ENCODE data around the gene ITGA2.

Gene ITGA2

DNA sequence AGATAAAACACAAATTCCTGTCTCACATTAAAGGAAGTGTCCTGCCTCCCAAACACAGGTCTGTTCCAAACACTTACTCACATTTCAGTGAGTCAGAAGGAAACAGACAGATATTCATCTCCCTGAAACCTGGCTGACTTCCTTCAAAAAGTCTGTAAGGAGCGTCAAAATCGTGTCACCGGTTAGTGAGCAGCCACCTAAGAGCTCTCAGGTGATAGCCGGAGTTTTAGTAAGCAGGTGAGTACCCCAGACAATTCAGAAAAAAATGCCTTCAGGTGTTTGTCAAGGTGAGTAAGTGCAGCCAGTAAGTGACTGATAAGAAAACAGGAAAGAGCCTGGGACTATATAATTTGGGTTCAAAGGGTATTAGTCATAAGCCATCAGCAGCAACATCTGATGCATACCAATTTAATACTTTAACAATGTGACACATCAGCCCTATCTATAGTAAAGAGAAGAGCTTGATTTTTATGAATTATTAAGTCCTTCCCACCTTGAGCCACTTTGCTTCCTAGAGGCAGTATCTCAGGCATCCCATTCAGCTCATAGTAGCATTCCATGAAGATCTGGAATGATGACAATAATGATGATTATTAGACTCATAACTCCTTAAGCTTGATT, 1.3 kb upstream of the ITGA2 start:
- Histone ChIP-seq H3K27ac (peak overlapping the region in 6 of 21 experiments; percentile 39 to 83 (median 80)), H3K4me3 (no peak overlapping the region)

DNA sequence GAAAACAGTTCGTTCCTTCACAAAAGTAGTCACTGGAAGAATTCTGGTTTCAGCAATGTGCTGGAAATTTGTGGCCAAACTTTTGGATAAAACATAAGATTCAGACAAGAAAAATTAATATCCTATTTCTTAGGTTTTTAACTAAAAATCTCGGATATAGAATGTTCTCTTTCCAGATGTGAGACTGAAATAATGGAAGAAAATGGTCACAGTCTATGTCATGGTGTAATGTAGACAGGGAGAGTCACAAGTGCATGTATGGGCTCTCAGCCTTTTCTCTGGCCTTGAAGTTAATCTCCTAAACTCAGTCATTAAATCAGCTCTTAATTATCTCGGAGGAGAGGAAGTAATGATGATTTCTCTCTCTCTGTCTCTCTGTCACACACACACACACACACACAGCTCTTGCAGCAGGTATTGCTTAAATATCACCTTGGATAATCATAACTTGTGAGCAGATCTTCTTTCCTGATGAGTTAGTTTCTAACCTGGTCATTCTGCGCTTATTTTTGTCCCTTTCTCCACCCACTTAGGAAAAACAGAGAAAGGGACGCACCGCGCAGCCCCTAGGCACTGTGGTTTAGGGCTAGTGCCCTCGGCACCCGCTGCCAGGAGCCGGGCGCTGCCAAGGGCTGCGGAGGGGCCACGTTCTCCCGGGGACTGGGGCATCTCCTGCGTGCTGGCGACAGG, 672 bp upstream of the ITGA2 start:
- Histone ChIP-seq H3K27ac (peak overlapping the region in 19 of 21 experiments; percentile 30 to 83 (median 70)), H3K4me3 (peak overlapping the region; percentile 55 to 73 (median 62))

DNA sequence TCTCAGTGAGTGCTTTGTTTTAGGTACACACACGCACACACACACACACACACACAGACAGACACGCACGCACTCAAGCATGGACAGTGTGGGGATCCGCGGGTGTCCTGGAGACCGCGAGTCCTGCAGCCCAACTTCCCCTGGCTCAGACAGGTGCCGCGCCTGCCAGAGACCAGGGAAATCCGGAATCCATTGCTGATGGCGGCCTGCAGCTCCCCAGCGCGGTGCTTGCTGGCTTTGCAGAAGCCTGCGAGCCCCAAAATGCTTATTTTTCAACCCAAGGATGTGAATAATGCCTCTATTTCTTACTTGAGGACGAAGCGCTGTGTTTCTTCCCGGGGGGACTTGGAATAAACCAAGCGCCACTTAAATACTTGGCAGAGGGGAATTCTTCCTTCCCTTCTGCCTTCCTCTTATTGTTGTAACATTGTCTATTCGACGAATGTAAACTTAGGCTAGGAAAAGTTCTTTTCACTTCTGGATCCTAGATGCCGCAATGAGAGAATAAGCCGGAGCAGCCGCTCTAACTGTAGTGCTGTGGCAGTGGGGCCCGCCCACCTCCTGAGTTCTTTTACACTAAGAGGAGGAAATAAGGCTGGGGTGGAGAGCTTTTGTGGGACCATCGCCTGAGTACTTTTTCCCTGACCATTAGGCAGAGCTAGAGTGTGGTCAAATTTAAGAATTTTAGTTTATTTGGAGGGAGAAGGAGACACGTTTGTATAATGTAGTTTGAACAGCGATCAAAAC, 802 bp downstream of the ITGA2 start:
- peak overlapping the region in 20 of 21 experiments; percentile 30 to 83 (median 68) for H3K27ac ChIP-seq
- peak overlapping the region; percentile 55 to 73 (median 62) for H3K4me3 ChIP-seq

DNA sequence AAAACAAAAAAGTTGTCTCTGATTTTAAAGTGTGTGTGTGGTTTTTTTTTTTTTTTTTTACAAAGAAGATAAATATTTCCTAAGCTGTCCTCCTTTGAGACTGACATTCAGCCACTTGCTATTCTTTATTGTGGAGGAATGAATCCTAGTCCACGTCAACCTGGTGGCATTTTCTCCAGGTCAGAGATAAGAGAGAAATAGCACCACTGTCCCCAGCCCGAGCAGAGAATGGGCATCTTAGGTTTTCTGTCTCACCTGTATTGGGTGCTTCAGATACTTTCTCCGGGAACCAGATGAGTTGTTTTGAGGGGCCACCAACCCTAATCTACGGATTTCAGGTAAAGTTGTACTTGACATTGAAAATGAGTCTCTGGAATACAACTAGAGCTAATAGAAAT, 1.4 kb downstream of the ITGA2 start:
- peak overlapping the region; percentile 55 to 73 (median 62) for H3K4me3 ChIP-seq
- H3K27ac ChIP-seq, result peak overlapping the region in 10 of 21 experiments; percentile 32 to 83 (median 74)

DNA sequence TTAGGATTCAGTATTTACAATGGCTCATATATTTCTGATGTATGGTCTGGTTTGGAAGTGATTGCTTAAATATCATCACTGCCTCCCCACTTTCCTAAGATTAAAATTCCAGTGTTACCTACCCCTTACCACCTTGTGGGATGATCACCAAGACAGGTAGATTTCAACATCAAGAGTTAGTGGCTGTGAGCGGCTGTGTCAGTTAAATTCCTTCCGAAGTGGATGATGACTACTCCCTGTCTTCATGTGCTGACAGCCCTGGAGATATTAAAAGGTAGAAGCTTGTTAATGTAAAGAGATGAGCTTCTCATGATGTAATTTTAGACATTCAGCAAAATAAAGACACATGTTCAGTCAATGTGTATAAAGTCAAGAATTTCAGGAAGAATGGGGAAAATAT, 4.2 kb downstream of the ITGA2 start:
- H3K4me3 ChIP-seq, result no peak overlapping the region
- H3K27ac ChIP-seq, result peak overlapping the region in 1 of 21 experiments; percentile 12

DNA sequence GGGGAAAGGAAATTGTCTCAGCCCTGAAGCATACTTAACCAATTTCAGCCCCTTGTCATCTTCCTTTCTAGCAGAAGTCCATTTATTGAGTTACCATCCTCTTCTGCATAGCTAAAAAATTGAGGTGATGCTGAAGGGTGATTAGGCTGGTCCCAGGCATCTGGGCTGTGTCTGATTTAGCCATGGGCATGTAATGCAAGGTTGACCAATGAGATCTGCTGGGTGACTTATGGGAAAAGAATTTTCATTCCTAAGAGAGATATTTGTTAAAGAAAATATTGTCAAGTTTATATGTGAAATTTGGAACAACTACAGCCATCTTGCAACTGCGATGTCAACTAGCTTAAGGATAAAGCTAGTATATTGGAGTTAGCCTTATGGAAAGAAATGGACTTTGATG, 5.1 kb downstream of the ITGA2 start:
- H3K4me3 ChIP-seq, result no peak overlapping the region
- H3K27ac ChIP-seq, result no peak overlapping the region

DNA sequence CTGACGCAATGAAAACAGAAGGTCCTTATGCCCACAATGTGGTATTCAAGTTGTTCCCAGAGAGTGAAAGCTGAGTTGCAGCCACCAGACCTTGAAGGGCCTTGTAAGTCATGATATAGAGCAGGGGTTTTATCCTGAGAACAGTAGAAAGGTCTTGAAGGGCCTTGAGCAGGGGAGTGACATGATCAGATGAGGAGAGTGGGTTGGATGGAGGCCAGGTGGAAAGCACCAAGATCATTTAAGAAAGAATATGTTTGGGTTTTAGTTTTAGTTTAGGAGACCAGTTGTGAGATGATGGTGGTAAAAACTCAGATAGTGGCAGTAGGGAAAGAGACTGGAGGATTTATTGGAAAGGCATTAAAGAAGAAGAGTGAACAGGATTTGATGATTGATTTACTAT, 5.9 kb downstream of the ITGA2 start:
- Histone ChIP-seq H3K4me3 (no peak overlapping the region), H3K27ac (no peak overlapping the region)

DNA sequence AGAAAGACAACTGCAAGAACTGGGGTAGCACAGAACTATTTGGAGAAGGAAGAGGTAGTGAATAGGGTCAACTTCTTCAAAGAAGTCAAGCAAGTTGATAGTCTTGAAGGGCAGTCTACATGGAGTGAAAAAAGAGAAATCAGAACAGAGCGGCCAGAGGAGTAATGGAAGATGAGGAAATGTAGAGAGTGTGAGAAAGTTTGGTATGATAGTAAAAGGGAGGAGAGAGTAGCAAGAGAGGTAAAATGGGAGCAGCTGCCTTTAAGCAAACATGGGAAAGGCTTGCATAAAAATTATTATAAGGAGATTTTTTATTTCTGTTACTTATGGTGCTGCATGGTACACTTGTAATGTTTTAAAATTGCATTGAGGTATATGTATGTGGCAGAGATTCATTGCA, 6.8 kb downstream of the ITGA2 start:
- Histone ChIP-seq H3K4me3 (no peak overlapping the region), H3K27ac (peak overlapping the region in 1 of 21 experiments; percentile 3)

DNA sequence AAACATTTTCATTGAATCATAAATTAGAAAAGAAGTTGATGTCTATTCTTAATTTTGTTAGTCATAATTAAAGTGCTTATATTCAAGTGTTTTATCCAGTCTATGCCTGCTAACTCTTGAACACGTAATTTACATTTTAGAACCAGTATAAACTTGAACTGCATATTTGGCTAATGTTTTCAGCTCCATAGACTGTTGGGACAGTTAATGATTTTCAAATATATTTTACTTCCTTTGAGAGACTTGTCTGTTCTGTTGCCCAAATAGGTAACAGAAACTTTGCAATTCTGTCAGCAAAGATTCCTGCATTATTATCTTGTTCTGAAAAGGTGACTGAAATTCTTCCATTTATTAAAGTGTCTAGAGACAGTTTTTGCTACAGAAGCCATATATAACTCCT, 7.8 kb downstream of the ITGA2 start:
- peak overlapping the region in 4 of 21 experiments; percentile 7 to 43 (median 18) for H3K27ac ChIP-seq

DNA sequence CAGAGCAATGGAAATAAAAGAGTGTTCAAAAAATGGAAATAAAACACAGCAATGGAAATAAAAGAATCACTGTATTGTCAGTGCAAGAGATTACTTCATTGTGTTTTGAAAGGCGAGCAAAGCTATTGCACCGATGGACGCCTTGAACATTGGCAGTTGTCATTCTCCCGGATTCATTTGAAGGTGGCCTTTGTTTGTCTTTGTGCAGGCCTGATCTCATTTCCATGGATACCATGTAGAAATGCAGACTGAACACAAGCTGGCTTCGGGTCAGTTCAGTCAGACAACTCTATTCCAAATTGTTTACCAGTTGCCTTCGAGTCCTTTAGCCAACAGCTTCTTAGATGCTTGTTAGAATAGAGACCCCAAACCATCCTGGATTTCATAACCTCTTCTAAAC, 8.3 kb downstream of the ITGA2 start:
- H3K27ac ChIP-seq, result peak overlapping the region in 4 of 21 experiments; percentile 7 to 43 (median 18)
- no peak overlapping the region for H3K4me3 ChIP-seq

More for the DNA sequence above, 7.8 kb downstream of the ITGA2 start:
- no peak overlapping the region for H3K4me3 ChIP-seq

DNA sequence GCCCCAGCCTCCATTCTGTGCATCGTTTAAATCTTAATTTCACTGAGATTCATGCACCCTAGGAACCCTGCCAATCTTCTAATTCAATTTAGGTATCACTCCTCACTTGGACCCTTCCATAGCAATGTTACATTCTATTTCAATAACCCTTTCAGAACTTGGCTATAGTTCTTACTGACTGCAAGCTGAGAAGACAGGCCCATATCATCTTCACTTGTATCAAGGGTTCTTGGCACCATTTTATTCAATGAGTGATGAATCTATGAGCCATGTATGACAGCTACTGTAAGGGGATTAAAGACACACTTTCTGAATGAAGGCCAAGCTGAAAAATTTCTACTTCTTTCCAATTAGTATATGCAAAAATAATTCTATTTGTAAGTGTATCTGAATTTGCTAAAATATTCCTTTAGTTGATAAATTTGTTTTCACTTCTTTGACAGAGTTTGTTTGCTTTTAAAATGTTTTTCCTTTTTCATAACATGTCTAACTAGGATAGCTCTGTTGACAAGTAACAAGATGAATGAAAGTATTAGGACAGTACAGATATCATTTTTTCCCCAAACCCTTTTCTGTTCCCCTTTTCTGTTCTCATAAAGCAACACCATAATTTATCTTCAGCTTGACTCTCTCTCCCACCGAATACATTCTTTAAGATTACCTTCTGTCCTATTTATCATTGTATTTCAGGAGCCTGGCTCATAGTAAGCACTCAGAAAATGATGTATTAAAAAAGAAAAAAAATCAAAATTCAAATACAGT, 9.6 kb downstream of the ITGA2 start:
- peak overlapping the region in 1 of 21 experiments; percentile 16 for H3K27ac ChIP-seq
- H3K4me3 ChIP-seq, result no peak overlapping the region

DNA sequence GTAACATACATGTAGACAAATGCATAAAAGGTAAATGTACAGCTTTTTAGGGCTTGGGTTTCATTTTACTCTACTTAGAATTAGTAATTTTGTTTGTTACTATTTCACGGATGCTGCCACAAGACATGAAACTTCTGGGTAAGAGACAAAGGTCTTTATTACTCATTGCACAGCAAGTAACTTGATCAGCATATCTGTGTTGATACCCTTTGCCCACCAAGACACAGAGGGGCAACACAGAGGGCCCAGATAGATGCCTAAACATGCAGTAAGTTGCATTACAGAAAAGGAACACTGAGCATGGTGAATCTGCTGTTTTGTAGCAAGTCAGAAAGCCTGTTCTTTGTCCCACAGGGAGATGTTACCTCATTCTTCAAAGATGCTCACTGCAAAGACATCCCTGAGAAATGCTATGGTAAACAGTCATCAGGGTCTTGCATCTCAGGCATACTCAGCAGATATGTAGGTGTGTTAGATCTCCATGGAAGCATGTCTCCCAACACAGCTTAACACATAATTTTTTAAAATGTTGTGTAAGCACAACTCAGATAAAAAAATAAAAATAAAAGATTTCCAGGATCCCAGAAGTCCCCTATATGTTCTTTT, 10.3 kb downstream of the ITGA2 start:
- Histone ChIP-seq H3K27ac (no peak overlapping the region), H3K4me3 (no peak overlapping the region)

DNA sequence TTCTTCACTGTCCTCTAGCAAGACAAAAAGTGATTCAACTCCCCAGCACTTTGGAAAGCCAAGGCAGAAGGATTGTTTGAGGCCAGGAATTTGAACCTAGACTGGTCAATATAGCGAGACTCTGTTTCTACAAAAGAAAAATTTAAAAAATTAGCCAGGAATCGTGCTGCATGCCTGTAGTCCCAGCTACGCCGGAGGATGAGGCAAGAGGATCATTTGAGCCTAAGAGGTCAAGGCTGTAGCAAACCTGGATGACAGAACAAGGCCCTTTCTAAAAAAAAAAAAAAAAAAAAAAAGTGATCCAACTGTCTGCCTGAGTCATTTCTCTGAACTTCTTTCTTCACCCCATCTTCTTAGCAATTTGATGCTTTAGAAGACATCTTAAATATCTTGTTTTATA, 12.4 kb downstream of the ITGA2 start:
- H3K4me3 ChIP-seq, result no peak overlapping the region
- no peak overlapping the region for H3K27ac ChIP-seq

DNA sequence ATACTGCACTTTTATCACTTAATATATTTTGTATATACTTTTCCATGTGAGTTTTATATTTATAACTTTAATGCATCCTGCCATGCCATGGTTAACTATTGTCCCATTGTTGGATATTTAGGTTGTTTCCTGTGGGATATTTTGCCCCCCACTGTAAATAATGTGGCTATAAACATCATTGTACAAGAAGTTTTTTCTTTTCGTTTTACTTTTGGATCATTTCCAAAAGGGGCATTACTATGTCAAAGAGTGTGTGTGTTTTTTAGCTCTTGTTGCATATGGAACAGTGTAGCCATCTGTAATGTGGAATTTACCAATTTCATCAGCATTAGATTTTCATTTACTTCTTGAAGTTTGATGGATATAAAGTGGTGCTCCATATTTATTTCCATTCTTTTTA, 13.3 kb downstream of the ITGA2 start:
- H3K27ac ChIP-seq, result no peak overlapping the region
- no peak overlapping the region for H3K4me3 ChIP-seq

DNA sequence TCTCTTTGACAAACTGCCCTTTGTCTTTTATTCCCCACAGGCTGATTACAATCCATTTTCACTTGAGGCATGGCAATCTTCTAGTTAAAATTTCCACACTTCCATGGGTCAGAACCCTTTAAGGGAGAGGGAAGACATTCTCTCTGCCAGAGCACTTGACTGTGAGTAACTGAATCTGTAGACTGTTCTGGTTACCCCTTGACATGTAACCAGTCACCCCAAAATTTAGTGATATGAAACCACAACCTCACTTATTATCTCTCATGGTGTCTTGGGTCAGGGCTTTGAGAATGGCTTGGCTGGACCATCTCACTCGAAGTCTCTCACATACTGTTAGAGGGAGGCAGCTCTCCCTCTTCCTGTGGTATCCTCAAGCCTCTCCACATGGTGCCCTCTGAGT, 14.0 kb downstream of the ITGA2 start:
- no peak overlapping the region for H3K4me3 ChIP-seq
- H3K27ac ChIP-seq, result no peak overlapping the region

DNA sequence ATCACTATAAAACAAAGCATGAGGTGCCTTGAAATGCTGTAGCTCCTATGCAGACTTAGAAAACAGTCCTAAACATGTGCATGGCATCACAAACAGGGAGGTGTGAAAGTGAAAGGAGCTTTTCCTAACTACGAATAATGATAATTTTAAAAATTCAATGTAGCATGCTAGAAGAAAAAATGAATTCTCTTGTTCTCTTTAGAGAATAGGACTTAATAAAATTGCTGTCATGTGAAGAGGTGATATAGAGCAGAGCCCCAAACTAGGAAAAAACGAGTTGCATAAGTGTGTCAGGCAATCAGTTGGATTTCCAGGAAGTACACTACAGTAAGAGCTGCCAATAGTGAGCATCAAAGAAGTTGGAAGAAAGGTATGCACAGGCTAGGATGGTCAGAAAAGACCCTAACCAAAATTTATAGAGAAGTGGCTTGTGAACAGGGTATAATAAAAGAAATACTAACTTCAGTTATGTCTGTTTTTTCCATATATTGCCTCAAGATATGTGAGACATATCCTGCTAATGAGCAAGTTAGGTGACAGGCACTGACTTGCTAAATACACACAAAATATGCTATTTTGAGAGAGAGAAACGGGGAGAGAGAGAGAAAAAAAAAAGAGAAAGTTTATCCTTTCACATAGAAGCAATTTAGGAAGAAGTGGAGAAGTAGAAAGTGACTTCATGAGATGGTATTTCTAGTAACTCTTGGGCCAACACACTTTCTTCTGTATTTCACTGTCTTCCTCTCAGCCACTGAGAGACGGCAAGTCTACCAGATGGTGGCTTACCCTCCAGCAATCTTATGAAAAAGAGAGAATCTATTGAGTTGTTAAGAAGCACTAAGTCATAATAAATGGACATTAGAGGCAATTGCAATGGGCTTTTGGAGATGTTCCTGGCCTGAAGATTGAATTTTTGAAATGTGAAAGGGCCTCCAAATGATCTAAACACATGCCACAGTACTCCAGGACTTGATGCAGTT, 18.0 kb downstream of the ITGA2 start:
- H3K27ac ChIP-seq, result peak overlapping the region in 5 of 21 experiments; percentile 0 to 43 (median 3)
- H3K4me3 ChIP-seq, result no peak overlapping the region

DNA sequence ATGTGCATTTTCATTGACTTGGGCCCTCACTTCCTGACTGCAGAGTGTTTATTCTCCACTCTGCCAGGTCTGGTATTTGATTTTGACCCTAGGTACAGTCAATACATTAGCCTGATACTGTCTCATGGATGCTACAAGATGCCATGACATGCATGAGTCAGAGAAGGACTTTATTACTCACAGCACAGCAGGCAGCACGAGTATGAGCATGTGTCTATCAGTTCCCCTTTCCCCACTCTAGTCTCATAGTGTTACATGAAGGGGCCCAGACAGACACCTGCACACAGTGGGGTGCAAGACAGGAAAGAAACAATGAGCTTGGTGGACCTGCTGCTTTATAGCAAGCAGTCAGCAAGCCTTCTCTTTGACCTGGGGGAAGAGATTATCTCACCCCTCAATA, 19.6 kb downstream of the ITGA2 start:
- Histone ChIP-seq H3K27ac (no peak overlapping the region), H3K4me3 (no peak overlapping the region)

DNA sequence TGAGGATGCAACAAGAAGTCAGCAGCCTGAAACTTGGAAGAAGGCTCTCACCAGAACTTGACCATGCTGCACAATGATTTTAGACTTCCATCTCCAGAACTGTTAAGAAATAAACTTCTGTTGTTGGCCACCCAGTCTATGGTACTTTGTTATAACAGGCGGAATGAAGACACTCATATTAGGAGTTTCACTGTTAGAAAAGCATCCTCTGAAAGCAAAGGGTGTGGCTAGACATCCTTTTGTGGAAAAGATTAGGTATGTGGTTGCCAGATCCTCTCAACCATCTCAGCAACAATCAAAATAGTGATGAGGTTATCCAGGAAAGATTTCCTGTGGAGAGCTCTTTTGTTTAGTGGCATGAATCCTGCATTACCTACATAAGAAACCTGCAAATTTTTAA, 20.7 kb downstream of the ITGA2 start:
- no peak overlapping the region for H3K27ac ChIP-seq
- no peak overlapping the region for H3K4me3 ChIP-seq

Measured in skin epidermis (tissue), 12 donors.